Hepatocyte (in vitro differentiated cells): Measurements from ENCODE around the gene SQOR. TPM values are rescaled to one million over a fixed set of nuclear protein-coding genes. Genes with fewer than 3 reads are reported as not detected.

ENCODE experiments used
- DNase-seq: peaks from one replicate; pipeline ENCODE4 v3.0.0-alpha.2; 2016; ENCODE audit warnings: low spot score
- H2AFZ ChIP-seq: fragments of 200-600 bp; sonication (generic); 2 replicates; pipeline ENCODE4 v1.6.0; 2016; ENCODE audit warnings: antibody characterized with exemption, mild to moderate bottlenecking
- H3K27ac ChIP-seq: fragments of 200-600 bp; sonication (generic); 2 replicates; pipeline ENCODE4 v1.5.1; 2016; ENCODE audit warnings: mild to moderate bottlenecking
- H3K27me3 ChIP-seq: fragments of 200-600 bp; sonication (generic); 2 replicates; pipeline ENCODE4 v1.6.1; 2016
- H3K36me3 ChIP-seq: fragments of 200-600 bp; sonication (generic); replicated peaks from 2 replicates; pipeline ENCODE4 v1.5.1; 2016; ENCODE audit warnings: low read depth; ENCODE audit not compliant: insufficient read depth
- H3K4me1 ChIP-seq: fragments of 200-600 bp; sonication (generic); 2 replicates; pipeline ENCODE4 v1.5.1; 2016; ENCODE audit warnings: mild to moderate bottlenecking, moderate library complexity; ENCODE audit not compliant: insufficient read depth
- H3K4me2 ChIP-seq: fragments of 200-600 bp; sonication (generic); 2 replicates; pipeline ENCODE4 v1.6.0; 2016
- H3K4me3 ChIP-seq: fragments of 200-600 bp; sonication (generic); 2 replicates; pipeline ENCODE4 v1.5.1; 2016; ENCODE audit warnings: mild to moderate bottlenecking
- H3K79me2 ChIP-seq: fragments of 200-600 bp; sonication (generic); 2 replicates; pipeline ENCODE4 v1.6.0; 2017; ENCODE audit warnings: mild to moderate bottlenecking
- H3K9me2 ChIP-seq: fragments of 200-600 bp; sonication (generic); replicated peaks from 2 replicates; pipeline ENCODE4 v1.6.0; 2017; ENCODE audit warnings: mild to moderate bottlenecking; ENCODE audit not compliant: insufficient read depth
- H3K9me3 ChIP-seq: fragments of 200-600 bp; sonication (generic); 2 replicates; pipeline ENCODE4 v1.5.1; 2016; ENCODE audit warnings: low read depth, mild to moderate bottlenecking
- H4K20me1 ChIP-seq: fragments of 200-600 bp; sonication (generic); 2 replicates; pipeline ENCODE4 v1.6.0; 2016; ENCODE audit warnings: mild to moderate bottlenecking; ENCODE audit not compliant: insufficient read depth, poor library complexity, severe bottlenecking
- CTCF ChIP-seq: fragments of 200-600 bp; sonication (generic); IDR thresholded peaks from 2 replicates; pipeline ENCODE4 v1.5.1; 2016; ENCODE audit warnings: antibody characterized with exemption, mild to moderate bottlenecking; ENCODE audit not compliant: poor library complexity
- EZH2 ChIP-seq: fragments of 200-600 bp; sonication (generic); IDR thresholded peaks from 2 replicates; pipeline ENCODE4 v1.6.1; 2016; ENCODE audit warnings: antibody characterized with exemption, mild to moderate bottlenecking, borderline replicate concordance
- EZH2phosphoT487 ChIP-seq: fragments of 200-600 bp; sonication (generic); IDR thresholded peaks from one replicate; pipeline ENCODE4 v1.6.1; 2018; ENCODE audit warnings: antibody characterized with exemption, mild to moderate bottlenecking, low read depth, moderate library complexity; ENCODE audit not compliant: unreplicated experiment, severe bottlenecking
- WGBS: methylation state at CpG from one replicate; pipeline ENCODE4 v1.1.6; 2016; ENCODE audit warnings: low lambda C conversion rate; ENCODE audit errors: missing lambda C conversion rate; 5-methylcytosine and 5-hydroxymethylcytosine counted together
- polyA plus RNA-seq: library from polyadenylated mRNA; unstranded; fragments of >200 nt; fragmentation: Nextera tagmentation; extraction: Ambion mirVana; gene quantifications from 2 replicates; pipeline ENCODE4 v1.2.1, GENCODE V29; 2016
- total RNA-seq: library from RNA; depleted of rRNA; stranded (reverse); fragments of >200 nt; gene quantifications from 2 replicates; pipeline ENCODE4 v1.2.3, GENCODE V29; 2014

The SQOR gene
- total and polyA plus RNA-seq, 2 experiments from 2014 or later: 30.1 to 37.0 TPM

- Histone ChIP-seq H3K79me2 (no peaks in the 10 kb centered on the region), H3K27me3 (no peaks in the 10 kb centered on the region), H3K4me3 (no peak overlapping the region), H3K9me2 (no peaks in the 10 kb centered on the region), H3K36me3 (no peaks in the 10 kb centered on the region), H2AFZ (no peak overlapping the region), H3K4me2 (no peak overlapping the region), H3K27ac (no peak overlapping the region), H3K4me1 (no peaks in the 10 kb centered on the region), H4K20me1 (no peaks in the 10 kb centered on the region), H3K9me3 (no peaks in the 10 kb centered on the region)
- DNase-seq: no peak
- TF ChIP-seq EZH2phosphoT487 (no peak), EZH2 (no peak), CTCF (no peak)
- WGBS: 87% methylated on average over 3 of the region's 3 CpGs
Measured at GRCh38 chr15:45728641-45729040, 93.8 kb downstream of the SQOR start.

GRCh38 chr15:45729141-45729540 is 94.3 kb downstream of the SQOR start:
- Histone ChIP-seq H3K27me3 (no peaks in the 10 kb centered on the region), H3K79me2 (no peaks in the 10 kb centered on the region), H3K4me1 (no peaks in the 10 kb centered on the region), H3K36me3 (no peaks in the 10 kb centered on the region), H3K4me3 (no peak overlapping the region), H3K4me2 (no peak overlapping the region), H3K9me2 (no peaks in the 10 kb centered on the region), H3K9me3 (no peaks in the 10 kb centered on the region), H4K20me1 (no peaks in the 10 kb centered on the region), H2AFZ (no peak overlapping the region), H3K27ac (no peak overlapping the region)
- no peak for TF ChIP-seq CTCF
- no peak for TF ChIP-seq EZH2
- no peak for TF ChIP-seq EZH2phosphoT487
- no peak for DNase-seq
- WGBS: 45% methylated on average over 7 of the region's 7 CpGs

GRCh38 chr15:45731343-45731742 is 96.5 kb downstream of the SQOR start:
- Histone ChIP-seq H3K36me3 (no peaks in the 10 kb centered on the region), H3K27ac (no peak overlapping the region), H3K4me3 (no peak overlapping the region), H4K20me1 (no peaks in the 10 kb centered on the region), H3K79me2 (no peaks in the 10 kb centered on the region), H3K9me2 (no peaks in the 10 kb centered on the region), H3K9me3 (no peaks in the 10 kb centered on the region), H2AFZ (no peak overlapping the region), H3K27me3 (no peaks in the 10 kb centered on the region), H3K4me2 (no peak overlapping the region), H3K4me1 (no peaks in the 10 kb centered on the region)
- WGBS: 96% methylated on average over 1 of the region's 1 CpG
- no peak for DNase-seq
- TF ChIP-seq CTCF (no peak), EZH2 (no peak), EZH2phosphoT487 (no peak)

- no peak overlapping the region for H2AFZ ChIP-seq
- no peak for DNase-seq
- H3K4me3 ChIP-seq: no peak overlapping the region
- H3K4me2 ChIP-seq: no peak overlapping the region
- H3K27me3 ChIP-seq: no peaks in the 10 kb centered on the region
- no peaks in the 10 kb centered on the region for H3K9me2 ChIP-seq
- H3K4me1 ChIP-seq: no peaks in the 10 kb centered on the region
- WGBS: 73% methylated on average over 2 of the region's 2 CpGs
- no peaks in the 10 kb centered on the region for H4K20me1 ChIP-seq
- H3K79me2 ChIP-seq: no peaks in the 10 kb centered on the region
- no peaks in the 10 kb centered on the region for H3K9me3 ChIP-seq
- no peak for TF ChIP-seq CTCF
- no peak for TF ChIP-seq EZH2
- no peak for TF ChIP-seq EZH2phosphoT487
- no peaks in the 10 kb centered on the region for H3K36me3 ChIP-seq
- H3K27ac ChIP-seq: no peak overlapping the region
Measured at GRCh38 chr15:45732662-45733061, 97.8 kb downstream of the SQOR start.
